Measurements from ENCODE around the gene VEPH1.

DNA sequence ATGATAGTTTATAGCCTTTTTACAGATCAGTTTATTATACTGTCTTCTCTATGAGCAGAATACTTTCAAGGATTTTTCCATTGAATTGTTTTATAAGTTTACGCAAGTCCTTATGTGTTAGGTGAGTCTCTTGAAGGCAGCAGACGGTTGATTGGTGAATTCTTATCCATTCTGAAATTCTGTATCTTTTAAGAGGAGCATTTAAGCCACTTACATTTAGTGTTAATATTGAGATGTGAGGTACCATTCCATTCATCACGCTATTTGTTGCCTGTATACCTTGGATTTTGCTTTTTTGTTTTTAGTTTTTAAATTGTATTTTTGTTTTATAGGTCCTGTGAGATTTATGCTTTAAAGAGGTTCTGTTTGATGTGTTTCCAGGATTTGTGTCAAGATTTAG is 32.5 kb upstream of the VEPH1 start:
- TF ChIP-seq GATA3 (IDR thresholded peaks at IDR 0.05; ENCODE audit: low read depth, low read length) (no peak), GATA2 (IDR thresholded peaks at IDR 0.05; ENCODE audit: low read depth, low read length) (no peak)
